ENCODE data around the gene CAAP1.

The CAAP1 gene, protein sequence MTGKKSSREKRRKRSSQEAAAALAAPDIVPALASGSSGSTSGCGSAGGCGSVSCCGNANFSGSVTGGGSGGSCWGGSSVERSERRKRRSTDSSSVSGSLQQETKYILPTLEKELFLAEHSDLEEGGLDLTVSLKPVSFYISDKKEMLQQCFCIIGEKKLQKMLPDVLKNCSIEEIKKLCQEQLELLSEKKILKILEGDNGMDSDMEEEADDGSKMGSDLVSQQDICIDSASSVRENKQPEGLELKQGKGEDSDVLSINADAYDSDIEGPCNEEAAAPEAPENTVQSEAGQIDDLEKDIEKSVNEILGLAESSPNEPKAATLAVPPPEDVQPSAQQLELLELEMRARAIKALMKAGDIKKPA

DNA sequence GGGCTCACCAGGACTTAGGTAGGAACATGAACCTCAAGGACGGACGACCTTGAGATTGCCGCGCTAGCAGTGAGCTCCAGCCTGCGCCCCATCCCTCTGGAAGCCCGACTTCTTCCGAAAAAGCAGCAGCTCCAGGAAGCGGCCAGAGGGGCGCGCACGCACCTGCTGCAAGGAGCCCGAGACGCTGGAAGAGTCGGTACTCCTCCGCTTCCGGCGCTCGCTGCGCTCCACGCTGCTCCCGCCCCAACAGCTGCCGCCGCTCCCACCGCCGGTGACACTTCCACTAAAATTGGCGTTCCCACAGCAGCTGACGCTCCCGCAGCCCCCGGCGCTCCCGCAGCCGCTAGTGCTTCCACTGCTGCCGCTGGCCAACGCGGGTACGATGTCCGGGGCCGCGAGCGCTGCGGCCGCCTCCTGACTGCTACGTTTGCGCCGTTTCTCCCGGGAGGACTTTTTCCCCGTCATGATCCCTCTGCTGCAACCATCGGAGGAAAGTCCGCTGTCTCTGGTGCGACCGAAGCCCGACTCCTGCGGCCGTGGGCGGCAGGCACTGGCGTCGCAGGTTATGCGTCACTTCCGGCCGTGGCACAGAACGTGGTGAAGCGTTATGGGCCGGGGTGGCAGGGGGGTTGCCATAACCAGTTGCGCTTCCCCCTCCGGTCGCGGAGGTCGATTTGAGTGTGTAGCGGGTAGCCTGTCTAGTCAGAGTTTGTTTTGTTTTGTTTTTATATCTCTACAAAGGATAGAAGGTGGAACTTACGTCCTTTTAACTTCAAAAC lies at the start of gene CAAP1:
CAAP1 (minus strand) TSS at position 552 of the 779 bp plus-strand sequence; CDS start at position 465, 87 bp downstream.
- peaks cover 47% of the 10 kb centered on the region for H3K4me1 Mint-ChIP-seq
- peaks cover 14% of the 10 kb centered on the region for H3K36me3 Mint-ChIP-seq (ENCODE audit: low read depth)
- peak; percentile 94 for DNase-seq
- peak; percentile 94 for ATAC-seq
- H3K27me3 Mint-ChIP-seq, result no peaks in the 10 kb centered on the region
- peak within 1 kb of the TSS; percentile 97 for H3K27ac Mint-ChIP-seq
- H3K4me3 Mint-ChIP-seq, result peak within 1 kb of the TSS; percentile 94
- peaks cover 9% of the 10 kb centered on the region for H3K9me3 Mint-ChIP-seq

DNA sequence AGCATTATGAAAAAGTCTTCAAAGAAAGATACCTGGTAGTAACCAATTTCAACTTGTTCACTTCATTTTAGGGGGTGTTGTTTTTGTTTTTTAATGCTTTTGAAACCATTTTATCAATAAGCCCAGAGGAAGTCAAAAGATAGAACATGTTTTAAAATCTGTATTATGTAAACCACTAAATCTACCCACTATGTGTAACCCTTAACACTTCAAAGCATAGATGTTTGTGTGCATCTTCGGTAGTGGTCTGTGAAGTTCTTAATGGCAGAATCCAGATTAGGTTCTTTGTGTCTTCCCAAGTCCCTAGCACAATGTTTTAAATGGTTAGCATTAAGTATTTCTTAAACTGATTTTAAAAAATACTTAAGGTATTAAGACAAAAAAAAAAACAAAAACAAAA lies 48.2 kb upstream of the CAAP1 start:
- peaks cover 75% of the 10 kb centered on the region for H3K4me1 Mint-ChIP-seq
- H3K9me3 Mint-ChIP-seq, result no peaks in the 10 kb centered on the region
- H3K36me3 Mint-ChIP-seq (ENCODE audit: low read depth), result peaks cover 60% of the 10 kb centered on the region
- ATAC-seq, result no peak
- no peak overlapping the region for H3K4me3 Mint-ChIP-seq
- H3K27ac Mint-ChIP-seq, result peak overlapping the region; percentile 32
- H3K27me3 Mint-ChIP-seq, result no peaks in the 10 kb centered on the region
- DNase-seq, result no peak

DNA sequence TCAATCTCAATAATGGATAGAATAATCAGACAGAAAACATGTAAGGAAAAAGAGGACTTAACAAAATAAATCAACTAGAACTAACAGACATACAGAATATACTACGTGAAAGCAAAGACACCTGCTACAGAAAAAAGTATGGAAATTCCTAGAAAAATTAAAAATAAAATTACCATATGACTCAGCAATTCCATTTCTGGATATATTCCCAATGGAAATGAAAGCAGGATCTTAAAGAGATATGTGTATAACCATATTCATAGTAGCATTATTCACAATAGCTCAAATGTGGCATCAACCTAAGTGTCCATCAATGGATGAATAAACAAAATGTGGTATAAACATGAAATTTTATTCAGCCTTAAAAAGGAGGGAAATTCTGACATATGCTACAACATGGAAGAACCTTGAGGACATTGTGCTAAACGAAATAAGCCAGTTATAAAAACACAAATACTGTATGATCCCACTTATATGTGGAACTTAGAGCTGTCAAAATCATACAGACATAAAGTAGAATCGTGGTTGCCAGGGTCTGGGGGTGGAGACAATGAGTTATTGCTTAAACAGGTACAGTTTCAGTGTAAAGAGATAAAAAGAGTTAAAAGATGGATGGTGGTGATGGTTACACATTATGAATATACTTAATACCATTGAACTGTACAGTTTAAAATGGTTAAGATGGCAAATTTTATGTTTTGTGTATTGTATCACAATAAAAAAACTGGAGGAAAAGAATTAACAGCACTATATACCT lies 47.5 kb upstream of the CAAP1 start:
- no peaks in the 10 kb centered on the region for H3K9me3 Mint-ChIP-seq
- peak overlapping the region; percentile 32 for H3K27ac Mint-ChIP-seq
- peaks cover 56% of the 10 kb centered on the region for H3K36me3 Mint-ChIP-seq (ENCODE audit: low read depth)
- H3K27me3 Mint-ChIP-seq, result no peaks in the 10 kb centered on the region
- H3K4me1 Mint-ChIP-seq, result peaks cover 70% of the 10 kb centered on the region
- DNase-seq (no peak), ATAC-seq (no peak)
- peak overlapping the region; percentile 12 for H3K4me3 Mint-ChIP-seq

DNA sequence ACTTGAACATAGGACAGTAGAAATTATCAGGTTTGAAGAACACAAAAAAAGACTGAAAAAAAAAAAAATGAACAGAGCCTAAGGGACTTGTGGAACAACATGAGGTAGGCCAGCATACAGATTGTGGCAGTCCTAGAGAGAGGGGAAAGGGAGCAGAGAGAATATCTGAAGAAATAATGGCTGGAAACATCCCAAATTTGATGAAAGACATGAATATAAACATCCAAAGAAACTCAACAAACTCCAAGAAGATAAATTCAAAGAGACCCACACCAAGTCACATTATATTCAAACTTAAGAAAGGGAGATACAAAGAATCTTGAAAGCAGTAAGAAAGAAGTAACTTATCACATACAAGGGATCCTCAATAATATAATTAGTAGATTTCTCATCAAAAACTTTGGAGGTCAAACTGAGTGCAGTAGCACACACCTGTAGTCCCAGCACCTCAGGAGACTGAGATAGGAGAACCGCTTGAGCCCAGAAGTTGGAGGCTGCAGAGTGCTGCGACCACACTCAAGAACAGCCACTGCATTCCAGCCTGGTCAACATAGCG lies 45.3 kb upstream of the CAAP1 start:
- H3K27me3 Mint-ChIP-seq, result no peaks in the 10 kb centered on the region
- H3K27ac Mint-ChIP-seq, result peak overlapping the region; percentile 8
- no peak for ATAC-seq
- H3K4me3 Mint-ChIP-seq, result no peak overlapping the region
- H3K36me3 Mint-ChIP-seq (ENCODE audit: low read depth), result peaks cover 42% of the 10 kb centered on the region
- no peaks in the 10 kb centered on the region for H3K9me3 Mint-ChIP-seq
- H3K4me1 Mint-ChIP-seq, result peaks cover 50% of the 10 kb centered on the region
- no peak for DNase-seq

DNA sequence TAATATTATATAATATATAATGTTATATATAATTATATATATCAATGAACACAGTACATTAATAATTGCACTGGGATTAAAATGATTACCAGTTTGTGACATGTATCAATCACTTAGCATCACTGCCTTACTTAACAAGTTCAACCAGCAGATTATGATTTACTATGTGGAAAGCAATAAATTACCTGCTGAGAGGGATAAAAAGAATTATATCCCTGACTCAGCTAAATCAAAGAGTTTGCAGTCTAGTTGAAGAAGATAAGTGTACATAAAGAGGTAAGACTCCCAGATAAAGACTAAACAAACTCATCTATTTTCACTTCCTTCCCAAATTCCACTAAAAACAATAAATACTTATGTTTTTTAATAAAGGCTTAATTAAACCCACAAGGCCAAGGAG lies 43.2 kb upstream of the CAAP1 start:
- Mint-ChIP-seq H3K27ac (no peak overlapping the region), H3K9me3 (no peaks in the 10 kb centered on the region), H3K4me1 (peaks cover 37% of the 10 kb centered on the region), H3K4me3 (no peak overlapping the region), H3K27me3 (no peaks in the 10 kb centered on the region), H3K36me3 (ENCODE audit: low read depth) (peaks cover 37% of the 10 kb centered on the region)
- ATAC-seq (no peak), DNase-seq (no peak)

DNA sequence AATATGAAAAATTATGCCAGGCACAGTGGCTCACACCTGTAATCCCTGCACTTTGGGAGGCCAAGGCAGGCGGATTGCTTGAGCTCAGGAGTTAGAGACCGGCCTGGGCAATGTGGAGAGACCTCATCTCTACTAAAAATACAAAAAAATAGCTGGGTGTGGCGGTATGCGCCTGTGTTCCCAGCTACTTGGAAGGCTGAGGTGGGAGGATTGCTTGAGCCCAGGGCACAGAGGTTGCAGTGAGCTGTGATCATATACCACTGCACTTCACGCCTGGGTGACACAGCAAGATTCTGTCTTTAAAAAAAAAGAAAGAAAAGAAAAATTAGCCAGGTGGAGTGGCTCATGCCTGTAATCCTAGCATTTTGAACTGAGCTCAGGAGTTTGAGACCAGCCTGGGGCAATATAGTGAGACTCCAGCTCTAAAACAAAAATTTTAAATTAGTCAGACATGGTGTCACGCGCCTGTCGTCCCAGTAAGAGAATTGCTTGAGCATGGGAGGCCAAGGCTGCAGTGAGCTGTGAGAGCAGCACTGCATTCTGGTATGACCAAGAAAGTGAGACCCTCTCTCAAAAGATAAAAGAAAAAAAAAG lies 36.4 kb upstream of the CAAP1 start:
- H3K27ac Mint-ChIP-seq, result no peak overlapping the region
- H3K9me3 Mint-ChIP-seq, result no peaks in the 10 kb centered on the region
- H3K36me3 Mint-ChIP-seq (ENCODE audit: low read depth), result peaks cover 34% of the 10 kb centered on the region
- no peak overlapping the region for H3K4me3 Mint-ChIP-seq
- ATAC-seq, result no peak
- H3K27me3 Mint-ChIP-seq, result no peaks in the 10 kb centered on the region
- H3K4me1 Mint-ChIP-seq, result no peaks in the 10 kb centered on the region
- DNase-seq, result no peak

DNA sequence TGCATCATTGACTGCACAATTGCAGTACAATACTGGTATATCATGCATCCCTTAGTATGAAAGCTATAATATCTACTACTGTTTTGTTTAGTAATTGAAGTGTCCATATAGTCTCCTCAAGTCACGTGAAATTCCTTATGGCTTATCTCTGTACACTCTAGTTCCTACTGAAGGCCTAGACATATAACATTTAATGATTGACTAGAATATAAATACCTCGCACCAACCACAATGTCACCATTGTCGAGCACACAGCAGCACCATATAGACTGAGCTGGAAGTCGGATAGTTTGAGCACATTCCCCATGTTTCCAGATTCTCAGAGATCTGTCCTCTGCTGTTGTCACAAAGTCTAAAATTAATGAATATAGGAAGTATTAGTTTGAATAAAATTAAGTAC lies 33.0 kb upstream of the CAAP1 start:
- H3K36me3 Mint-ChIP-seq (ENCODE audit: low read depth), result peaks cover 57% of the 10 kb centered on the region
- H3K4me3 Mint-ChIP-seq, result no peak overlapping the region
- DNase-seq (no peak), ATAC-seq (no peak)
- no peaks in the 10 kb centered on the region for H3K27me3 Mint-ChIP-seq
- no peaks in the 10 kb centered on the region for H3K4me1 Mint-ChIP-seq
- no peak overlapping the region for H3K27ac Mint-ChIP-seq
- no peaks in the 10 kb centered on the region for H3K9me3 Mint-ChIP-seq

DNA sequence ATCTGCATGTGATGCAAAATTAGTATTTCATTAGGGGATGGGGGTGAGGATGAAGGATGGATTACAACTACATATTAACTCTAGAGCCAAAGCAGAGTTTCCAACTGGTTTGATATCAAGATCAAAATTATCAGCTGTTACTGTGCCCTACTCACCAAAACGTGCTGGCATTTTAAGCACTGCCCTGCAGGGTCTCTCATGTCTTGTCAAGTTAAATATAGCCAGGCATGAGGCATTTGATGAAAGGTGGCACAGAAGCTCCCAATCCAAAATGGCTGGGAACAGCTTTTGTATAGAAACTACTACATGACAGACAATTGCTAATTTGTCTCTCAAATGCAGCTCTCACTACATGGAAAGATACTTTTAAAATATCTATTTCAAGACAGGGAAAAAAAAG lies 27.1 kb upstream of the CAAP1 start:
- no peaks in the 10 kb centered on the region for H3K4me1 Mint-ChIP-seq
- H3K4me3 Mint-ChIP-seq, result no peak overlapping the region
- H3K27me3 Mint-ChIP-seq, result no peaks in the 10 kb centered on the region
- H3K36me3 Mint-ChIP-seq (ENCODE audit: low read depth), result peaks cover 77% of the 10 kb centered on the region
- ATAC-seq (no peak), DNase-seq (no peak)
- H3K9me3 Mint-ChIP-seq, result no peaks in the 10 kb centered on the region
- no peak overlapping the region for H3K27ac Mint-ChIP-seq

DNA sequence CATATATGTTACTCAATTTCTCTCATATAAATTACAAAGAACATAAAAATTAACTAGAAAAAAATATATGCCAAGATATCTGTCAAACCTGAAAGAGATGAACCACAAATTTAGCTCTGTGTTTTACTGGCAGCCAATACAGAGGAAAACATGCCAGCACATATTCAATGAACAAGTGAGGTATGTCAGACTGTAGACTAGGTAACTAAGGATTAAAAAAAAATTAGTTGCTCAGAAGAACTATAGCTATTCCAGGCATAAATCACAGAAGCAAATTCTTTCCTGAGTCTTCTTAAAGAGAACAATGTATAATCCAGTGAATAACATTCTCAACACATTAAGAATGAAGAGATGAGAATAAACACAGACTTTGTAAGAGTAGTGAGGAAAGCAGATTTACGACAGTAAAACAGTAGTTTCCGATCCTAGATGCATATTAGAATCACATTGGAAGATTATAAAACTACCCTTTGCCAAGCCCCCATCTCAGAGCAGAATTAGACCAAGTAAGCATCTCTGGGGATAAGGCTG lies 20.6 kb upstream of the CAAP1 start:
- no peak for DNase-seq
- no peak for ATAC-seq
- H3K36me3 Mint-ChIP-seq (ENCODE audit: low read depth), result peaks cover 45% of the 10 kb centered on the region
- no peaks in the 10 kb centered on the region for H3K4me1 Mint-ChIP-seq
- no peaks in the 10 kb centered on the region for H3K27me3 Mint-ChIP-seq
- H3K27ac Mint-ChIP-seq, result no peak overlapping the region
- H3K9me3 Mint-ChIP-seq, result no peaks in the 10 kb centered on the region
- no peak overlapping the region for H3K4me3 Mint-ChIP-seq

DNA sequence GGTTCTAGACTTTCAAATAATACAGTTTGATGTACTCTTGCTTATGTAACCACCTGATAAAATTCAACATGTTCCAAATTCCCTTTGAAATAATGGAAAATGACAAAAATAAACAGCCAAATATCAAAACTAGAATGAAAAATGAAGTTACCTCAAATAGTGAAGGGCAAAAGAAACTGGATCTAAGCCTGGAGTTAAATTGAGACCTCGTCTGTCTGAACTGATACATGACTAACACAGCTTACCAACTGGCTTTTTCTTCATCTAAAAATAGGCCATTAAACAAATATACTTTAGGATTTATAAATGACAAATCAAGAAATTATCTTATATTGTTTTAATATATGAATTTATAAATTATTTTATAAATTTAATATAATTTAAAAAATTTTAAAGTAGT lies 12.1 kb upstream of the CAAP1 start:
- no peaks in the 10 kb centered on the region for H3K9me3 Mint-ChIP-seq
- DNase-seq (no peak), ATAC-seq (no peak)
- H3K4me3 Mint-ChIP-seq, result no peak overlapping the region
- H3K36me3 Mint-ChIP-seq (ENCODE audit: low read depth), result peaks cover 42% of the 10 kb centered on the region
- no peaks in the 10 kb centered on the region for H3K27me3 Mint-ChIP-seq
- H3K4me1 Mint-ChIP-seq, result no peaks in the 10 kb centered on the region
- H3K27ac Mint-ChIP-seq, result no peak overlapping the region

DNA sequence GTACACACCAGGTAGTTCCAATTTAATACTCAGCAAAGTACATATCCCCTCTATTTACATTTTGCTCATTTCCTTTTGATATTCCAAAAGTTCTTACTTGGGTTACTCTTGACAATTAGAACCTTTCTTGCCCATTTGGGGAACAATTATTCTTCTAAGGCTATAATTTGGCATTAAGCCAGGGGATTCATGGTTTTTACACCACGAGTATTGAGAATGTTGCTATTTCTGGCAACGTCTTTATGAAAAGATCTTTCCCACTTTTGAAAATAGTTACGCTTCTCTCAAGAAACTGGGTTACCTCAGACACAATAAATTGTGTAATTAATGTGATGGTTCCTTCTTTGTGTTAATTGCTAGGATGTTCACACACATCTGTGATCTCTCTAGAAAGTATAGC lies 11.5 kb upstream of the CAAP1 start:
- no peaks in the 10 kb centered on the region for H3K9me3 Mint-ChIP-seq
- H3K27me3 Mint-ChIP-seq, result no peaks in the 10 kb centered on the region
- H3K27ac Mint-ChIP-seq, result no peak overlapping the region
- H3K4me3 Mint-ChIP-seq, result no peak overlapping the region
- H3K36me3 Mint-ChIP-seq (ENCODE audit: low read depth), result peaks cover 40% of the 10 kb centered on the region
- no peaks in the 10 kb centered on the region for H3K4me1 Mint-ChIP-seq
- DNase-seq (no peak), ATAC-seq (no peak)

DNA sequence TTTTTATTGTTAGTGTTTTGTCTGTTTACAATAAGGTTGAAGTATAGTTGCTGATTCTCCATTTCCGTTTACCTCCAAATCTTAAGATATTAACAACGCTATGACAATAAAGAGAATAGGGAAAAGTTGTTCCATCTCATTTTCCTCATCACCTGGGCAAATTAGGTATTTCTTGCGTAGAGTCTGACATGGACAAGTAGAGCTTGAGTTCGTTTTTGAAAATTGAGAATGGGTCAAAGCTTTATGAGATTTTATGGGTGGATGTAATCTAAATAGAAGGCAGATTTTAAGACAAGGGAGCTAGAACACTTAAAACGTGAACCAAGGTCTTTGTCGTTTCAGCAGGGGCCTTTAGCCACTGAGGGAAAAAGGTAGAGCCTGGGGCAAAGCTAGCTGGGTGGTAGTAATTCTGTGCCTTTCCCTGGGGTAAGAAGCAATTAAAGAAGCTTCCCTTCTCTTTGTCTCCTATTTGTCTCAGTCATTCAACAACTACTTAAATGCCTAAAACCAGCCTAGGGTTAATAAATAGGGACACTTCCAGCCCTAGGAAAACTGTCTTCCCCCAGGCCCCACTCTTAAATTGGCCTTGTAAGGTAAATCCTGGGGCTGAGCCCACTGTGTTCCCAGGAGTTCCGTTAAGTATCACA lies 551 bp upstream of the CAAP1 start:
- Mint-ChIP-seq H3K36me3 (ENCODE audit: low read depth) (peaks cover 11% of the 10 kb centered on the region), H3K9me3 (peaks cover 9% of the 10 kb centered on the region), H3K4me1 (peaks cover 44% of the 10 kb centered on the region), H3K4me3 (peak overlapping the region; percentile 94), H3K27me3 (no peaks in the 10 kb centered on the region), H3K27ac (peak overlapping the region; percentile 97)
- DNase-seq (no peak), ATAC-seq (no peak)

DNA sequence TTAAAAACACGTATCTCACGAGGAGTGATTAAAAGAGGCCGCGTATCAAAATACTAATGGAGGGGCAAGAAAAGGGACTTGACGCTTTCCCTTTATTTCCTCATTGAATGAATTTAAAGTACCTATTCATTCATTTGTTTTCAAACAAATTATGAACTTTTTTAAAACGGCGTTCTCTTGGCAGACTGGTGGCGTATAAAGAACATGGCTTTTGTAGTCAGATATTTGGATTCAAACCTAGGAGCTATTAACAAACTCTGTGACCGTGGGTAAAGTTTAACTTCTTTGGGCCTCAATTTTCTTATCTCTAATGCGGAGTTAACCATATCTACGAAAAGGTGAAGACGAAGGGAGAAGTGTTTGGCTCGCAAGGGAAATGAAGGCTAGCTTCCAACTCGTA lies 876 bp downstream of the CAAP1 start:
- peak overlapping the region; percentile 97 for H3K27ac Mint-ChIP-seq
- no peak for ATAC-seq
- peaks cover 14% of the 10 kb centered on the region for H3K36me3 Mint-ChIP-seq (ENCODE audit: low read depth)
- peaks cover 9% of the 10 kb centered on the region for H3K9me3 Mint-ChIP-seq
- H3K4me3 Mint-ChIP-seq, result peak overlapping the region; percentile 94
- H3K4me1 Mint-ChIP-seq, result peaks cover 47% of the 10 kb centered on the region
- no peaks in the 10 kb centered on the region for H3K27me3 Mint-ChIP-seq
- no peak for DNase-seq

Measured in activated naive CD8-positive, alpha-beta T cell treated with anti-CD3 and anti-CD28 coated beads, Interleukin-2, amount 50 U/mL, for 24 hours (primary cell).